ENCODE results near the gene PIH1D2. TPM values are rescaled to one million over a fixed set of nuclear protein-coding genes. Genes with fewer than 3 reads are reported as not detected.

PIH1D2 gene
- total and polyA plus RNA-seq, 9 of the 15 experiments (the other 6 are each of a cell fraction or from before 2014, with no cell fraction given) = 1.5 to 5.4 (median 3.0) TPM

- TF ChIP-seq GABPA (tag; conservative IDR thresholded peaks at IDR 0.05; ENCODE audit: low read depth) = peak; percentile 99
- no peak for TF ChIP-seq HNRNPUL1 (IDR thresholded peaks at IDR 0.05; ENCODE audit: low read length)
- peak; percentile 83 for TF ChIP-seq TAF9B (IDR thresholded peaks at IDR 0.05; ENCODE audit: partially characterized antibody)
- peak; percentile 70 for TF ChIP-seq CC2D1A (IDR thresholded peaks at IDR 0.05)
- TF ChIP-seq BRD9 (IDR thresholded peaks at IDR 0.05; ENCODE audit: low read depth, partially characterized antibody) = no peak
- peak; percentile 54; the same call in 1 of the 2 replicates for TF ChIP-seq ATF3 (IDR thresholded peaks at IDR 0.05)
- TF ChIP-seq ATF3 (CRISPR knock-in tag; conservative IDR thresholded peaks at IDR 0.05) = peak; percentile 52; the same call in 1 of the 2 replicates
- 0 out of 2 replicates have a peak, but pooled peaks have one; percentile 28 for TF ChIP-seq GTF2A2 (tag; IDR thresholded peaks at IDR 0.05)
- peak; percentile 63 for TF ChIP-seq POLR2B (IDR thresholded peaks at IDR 0.05; ENCODE audit: low read depth, partially characterized antibody)
- no peak for TF ChIP-seq CTCFL (IDR thresholded peaks at IDR 0.05; ENCODE audit: borderline replicate concordance, insufficient read depth, low read depth, low read length, poor library complexity, severe bottlenecking)
- TF ChIP-seq ZFP30 (CRISPR knock-in tag; IDR thresholded peaks at IDR 0.05; ENCODE audit: borderline replicate concordance) = no peak
- TF ChIP-seq ETV5 (CRISPR knock-in tag; IDR thresholded peaks at IDR 0.05; ENCODE audit: low read depth) = no peak
- TF ChIP-seq HDAC3 (IDR thresholded peaks at IDR 0.05; ENCODE audit: borderline replicate concordance, partially characterized antibody) = peak; percentile 85
- TF ChIP-seq AFF1 (IDR thresholded peaks at IDR 0.05; ENCODE audit: low read depth in 1 of 2, partially characterized antibody in 2 of 2) = peak; percentile 72 to 94
- TF ChIP-seq MXI1 (IDR thresholded peaks at IDR 0.05; ENCODE audit: low read depth, low read length) = peak; percentile 69; the same call in 1 of the 2 replicates
- peak; percentile 98 for TF ChIP-seq RFX1 (IDR thresholded peaks at IDR 0.05)
- no peak for TF ChIP-seq BDP1 (IDR thresholded peaks at IDR 0.05; ENCODE audit: insufficient read depth, insufficient read length)
- TF ChIP-seq RAD21 (CRISPR knock-in tag; conservative IDR thresholded peaks at IDR 0.05 in 1 of 2, IDR thresholded peaks at IDR 0.05 in 1 of 2) = no peak
- peak; percentile 43; the same call in 1 of the 2 replicates for TF ChIP-seq CREB1 (IDR thresholded peaks at IDR 0.05)
- TF ChIP-seq CREB1 (CRISPR knock-in tag; IDR thresholded peaks at IDR 0.05) = peak; percentile 43; the same call in 1 of the 2 replicates
Observed at GRCh38 chr11:112073941-112074811, at the start of gene PIH1D2, which contains the start of gene NKAPD1 (continued).
